Amniotic stem cell (primary cell): Measurements from ENCODE around the gene TMEM151A.
"Not testable (repeated sequence)": the region's sequence is repeated elsewhere in the genome, so short reads cannot be mapped to it uniquely, and the experiment has no call there.

Experiments
- DNase-seq: peaks from one replicate; lab custom pipeline; 2025; lab: John Stamatoyannopoulos, UW

Gene TMEM151A

DNA sequence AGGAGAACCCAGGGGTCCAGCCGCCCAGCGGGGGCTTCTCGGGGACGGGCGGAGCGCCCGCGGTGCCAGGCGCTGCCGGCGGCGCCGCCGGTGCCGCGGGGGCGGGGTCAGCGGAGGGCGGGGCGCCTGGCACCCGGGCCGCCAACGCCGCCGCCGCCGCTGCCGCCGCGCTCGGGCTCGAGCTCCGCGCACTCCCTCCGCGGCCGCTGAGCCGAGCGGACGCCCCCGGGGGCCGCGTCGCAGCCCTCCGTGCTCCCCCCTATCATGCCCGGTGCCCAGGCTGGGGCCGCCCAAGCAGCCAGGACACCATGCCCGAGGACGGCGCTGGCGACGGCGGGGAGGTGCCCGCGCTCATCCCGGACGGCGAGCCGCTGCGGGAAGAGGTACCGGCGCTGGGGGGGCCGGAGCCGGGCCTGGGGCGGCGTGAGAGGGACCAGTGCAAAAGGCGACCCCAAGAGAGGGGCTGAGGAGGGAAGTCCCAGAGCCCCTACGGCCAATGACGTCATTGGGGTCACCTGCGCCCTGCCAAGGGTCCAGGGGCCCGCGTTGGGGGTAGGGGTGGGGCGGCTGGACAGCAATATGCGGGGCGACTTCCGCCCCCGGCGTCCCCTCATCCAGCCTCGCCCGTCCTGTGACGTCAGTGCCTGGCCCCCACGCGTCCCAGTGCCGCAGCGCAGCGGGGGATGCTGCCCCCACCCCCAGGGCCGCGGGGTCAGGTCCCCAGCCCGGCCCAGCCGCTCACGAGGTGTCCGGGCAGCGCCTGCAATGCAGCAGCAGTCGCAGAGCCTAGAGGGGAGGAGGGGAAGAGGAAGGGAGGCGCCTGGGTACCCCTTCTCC, at the start of gene TMEM151A:
Gene TMEM151A (plus strand): TSS at position 189 of the 837 bp plus-strand sequence. CDS start 120 bp downstream, at position 309.
- DNase-seq: no peak

- DNase-seq: no peak
Measured at GRCh38 chr11:66242095-66242765, 49.5 kb upstream of the TMEM151A start.

DNA sequence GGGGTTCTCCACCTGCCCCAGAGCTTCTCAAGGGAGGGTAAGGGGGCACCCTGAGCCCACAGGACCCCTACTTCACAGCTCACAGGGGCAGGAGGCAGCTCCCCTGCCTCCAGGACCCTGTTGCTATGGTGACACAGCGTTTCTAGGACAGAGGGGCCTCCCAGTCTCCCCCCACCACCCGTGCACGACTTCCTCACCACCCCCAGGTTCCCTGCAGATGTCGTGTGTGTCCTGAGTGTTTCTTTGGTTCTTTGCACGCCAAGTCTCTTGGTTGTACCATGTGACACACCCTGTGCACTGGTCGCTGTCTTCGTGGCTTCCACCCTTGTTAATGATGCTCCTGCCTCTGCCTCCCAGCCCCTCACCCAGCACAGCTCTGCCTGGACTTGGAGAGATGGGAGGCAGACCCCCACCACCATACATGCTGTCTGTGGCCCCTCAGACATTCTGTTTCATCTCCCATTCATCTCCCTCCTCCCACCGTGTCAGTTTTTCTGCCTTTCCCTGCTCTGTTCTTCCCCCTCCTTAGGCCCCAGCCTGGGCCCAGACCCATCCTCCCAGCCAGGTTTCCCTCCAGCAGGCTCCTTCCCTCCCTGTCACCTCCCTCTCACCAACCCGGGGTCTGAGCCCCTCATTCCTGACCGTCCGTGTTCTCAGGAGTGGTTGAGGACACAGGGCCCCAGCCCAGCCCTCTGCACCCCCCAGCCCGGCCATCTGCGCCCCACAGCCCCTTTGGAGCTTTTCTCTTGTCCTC, 47.7 kb upstream of the TMEM151A start:
- DNase-seq: no peak

DNA sequence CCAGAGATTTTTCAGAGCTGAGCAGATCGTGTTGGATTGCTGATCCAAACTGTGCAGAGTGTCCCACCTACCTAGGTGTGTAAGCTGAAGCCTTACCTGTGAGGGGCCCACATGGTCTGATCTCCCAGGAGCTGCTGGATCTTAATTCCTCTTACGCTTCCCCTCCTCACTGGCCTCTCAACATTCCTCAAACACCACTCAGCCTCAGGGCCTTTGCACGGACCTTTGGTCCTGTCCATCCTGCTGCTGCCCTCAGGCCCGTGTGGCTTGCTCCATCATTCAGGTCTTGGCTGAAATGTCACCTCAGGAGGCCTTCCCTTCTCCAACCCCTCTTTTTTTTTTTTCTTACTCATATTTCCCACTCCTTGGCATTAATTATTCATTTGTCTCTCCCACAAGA, 44.4 kb upstream of the TMEM151A start:
- no peak for DNase-seq

GRCh38 chr11:66247801-66248200, 43.9 kb upstream of the TMEM151A start:
- DNase-seq: no peak

DNA sequence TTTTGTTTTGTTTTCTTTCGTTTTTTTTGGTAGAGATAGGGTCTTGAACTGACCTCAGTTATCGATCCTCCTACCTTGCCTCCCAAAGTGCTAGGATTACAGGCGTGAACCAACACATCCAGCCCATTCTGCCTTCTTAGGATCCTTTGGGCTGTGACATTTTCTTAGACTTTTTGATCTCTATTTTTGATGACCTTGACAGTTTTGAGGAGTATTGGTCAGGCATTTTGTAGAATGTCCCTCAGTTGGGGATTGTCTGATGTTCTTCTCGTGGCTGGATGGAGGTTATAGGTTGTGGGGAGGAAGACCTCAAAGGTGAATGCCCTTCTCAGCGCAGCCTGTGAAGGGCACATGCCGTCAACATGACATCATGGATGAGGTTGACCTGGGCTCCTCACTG, 42.8 kb upstream of the TMEM151A start:
- no peak for DNase-seq

- no peak for DNase-seq
Measured at GRCh38 chr11:66251809-66252208, 39.9 kb upstream of the TMEM151A start.

- not testable (repeated sequence) for DNase-seq
Measured at GRCh38 chr11:66253081-66253480, 38.6 kb upstream of the TMEM151A start.

GRCh38 chr11:66258473-66258893, 33.2 kb upstream of the TMEM151A start:
- no peak for DNase-seq

- no peak for DNase-seq
Measured at GRCh38 chr11:66259225-66259624, 32.5 kb upstream of the TMEM151A start.

GRCh38 chr11:66259956-66260355, 31.7 kb upstream of the TMEM151A start:
- DNase-seq: no peak

- DNase-seq: no peak
Measured at GRCh38 chr11:66261578-66261977, 30.1 kb upstream of the TMEM151A start.

DNA sequence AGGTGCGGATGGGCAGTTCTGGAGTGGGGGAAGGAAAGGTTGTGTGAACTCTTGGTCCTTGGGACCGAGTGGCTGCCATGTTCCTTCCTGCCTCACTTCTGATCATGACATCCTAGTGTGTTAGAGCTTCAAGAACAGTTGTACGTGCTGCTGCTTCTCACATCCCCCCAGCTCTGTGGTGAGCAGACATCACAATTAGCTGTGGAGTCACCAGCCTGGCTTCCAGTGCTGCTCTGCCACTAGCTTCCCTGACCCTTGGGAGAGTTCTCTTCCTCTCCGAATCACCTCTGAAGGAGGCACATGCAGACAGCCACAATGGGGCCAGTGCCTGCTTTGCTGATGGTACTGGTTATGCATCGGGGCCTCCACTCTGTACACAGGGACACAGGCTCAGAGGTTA, 29.5 kb upstream of the TMEM151A start:
- no peak for DNase-seq

- DNase-seq: no peak
Measured at GRCh38 chr11:66262696-66263095, 29.0 kb upstream of the TMEM151A start.

- DNase-seq: no peak
Measured at GRCh38 chr11:66263231-66263630, 28.5 kb upstream of the TMEM151A start.

- DNase-seq: no peak
Measured at GRCh38 chr11:66263785-66264184, 27.9 kb upstream of the TMEM151A start.

- no peak for DNase-seq
Measured at GRCh38 chr11:66264383-66264782, 27.3 kb upstream of the TMEM151A start.

- no peak for DNase-seq
Measured at GRCh38 chr11:66264914-66265313, 26.8 kb upstream of the TMEM151A start.

DNA sequence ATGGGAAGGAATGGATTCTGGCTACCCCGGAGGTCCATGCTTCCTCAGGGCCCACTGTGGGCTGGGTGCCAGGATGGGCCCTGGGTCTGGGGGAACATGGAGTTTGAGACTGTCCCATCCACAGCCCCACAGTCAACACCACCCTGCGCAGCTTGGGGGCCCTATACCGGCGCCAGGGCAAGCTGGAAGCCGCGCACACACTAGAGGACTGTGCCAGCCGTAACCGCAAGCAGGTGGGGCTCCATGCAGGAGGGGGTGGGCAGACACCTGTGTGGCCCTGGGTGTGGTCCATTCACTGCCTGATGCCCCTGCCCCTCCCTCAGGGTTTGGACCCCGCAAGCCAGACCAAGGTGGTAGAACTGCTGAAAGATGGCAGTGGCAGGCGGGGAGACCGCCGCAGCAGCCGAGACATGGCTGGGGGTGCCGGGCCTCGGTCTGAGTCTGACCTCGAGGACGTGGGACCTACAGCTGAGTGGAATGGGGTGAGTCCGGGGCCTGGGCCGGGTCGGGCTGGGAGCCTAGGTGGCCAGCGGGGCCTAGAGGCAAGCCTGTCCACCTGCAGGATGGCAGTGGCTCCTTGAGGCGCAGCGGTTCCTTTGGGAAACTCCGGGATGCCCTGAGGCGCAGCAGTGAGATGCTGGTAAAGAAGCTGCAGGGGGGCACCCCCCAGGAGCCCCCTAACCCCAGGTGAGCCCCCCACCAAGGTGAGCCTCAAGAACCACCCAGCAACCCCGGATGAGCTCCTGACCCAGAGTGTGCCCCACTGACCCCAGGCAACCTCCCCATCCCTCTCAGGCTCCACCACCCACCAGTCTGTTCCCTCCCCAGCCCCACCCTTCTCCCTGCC, 25.9 kb upstream of the TMEM151A start:
- no peak for DNase-seq

GRCh38 chr11:66266378-66267038, 25.2 kb upstream of the TMEM151A start:
- DNase-seq: no peak

DNA sequence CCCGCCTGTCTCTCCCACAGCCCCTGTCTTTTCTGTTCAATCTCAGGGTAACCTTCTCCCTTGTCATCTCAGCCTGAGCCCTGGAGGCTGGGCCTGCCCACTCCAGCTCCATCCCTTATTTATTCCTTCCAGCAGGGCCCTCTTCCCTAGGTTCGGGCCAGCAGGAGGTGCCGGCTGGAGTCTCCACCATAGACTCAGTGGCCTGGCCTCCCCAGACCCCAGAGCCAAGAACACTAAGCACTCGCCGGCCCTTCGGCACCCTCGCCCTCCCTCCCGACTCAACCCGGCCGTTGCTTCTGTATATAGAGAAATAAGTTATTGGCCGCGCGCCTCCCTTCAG, 24.7 kb upstream of the TMEM151A start:
- DNase-seq: no peak
